ENCODE results near the gene DIABLO. TPM values are rescaled to one million over a fixed set of nuclear protein-coding genes. Genes with fewer than 3 reads are reported as not detected.

The DIABLO gene
- total RNA-seq, 1 experiment from 2014 or later: 72.0 TPM

- no peaks in the 10 kb centered on the region for H3K9me3 ChIP-seq (ENCODE audit: low read depth, low read length, poor library complexity, severe bottlenecking)
- CTCF ChIA-PET: no interaction called here
Measured at GRCh38 chr12:122161682-122162081, 64.2 kb downstream of the DIABLO start.

GRCh38 chr12:122160761-122161160 lies 65.1 kb downstream of the DIABLO start:
- no peak for TF ChIP-seq EZH2 (IDR thresholded peaks at IDR 0.05; ENCODE audit: borderline replicate concordance, low read depth, low read length, poor library complexity, severe bottlenecking)
- TF ChIP-seq CTCF (conservative IDR thresholded peaks at IDR 0.05; ENCODE audit: low read depth, low read length): no peak
- Histone ChIP-seq H3K9me3 (ENCODE audit: low read depth, low read length, poor library complexity, severe bottlenecking) (no peaks in the 10 kb centered on the region), H3K27me3 (replicated peaks; ENCODE audit: insufficient read depth, low read depth, low read length, poor library complexity) (no peaks in the 10 kb centered on the region), H3K36me3 (ENCODE audit: insufficient read depth, low read length, poor library complexity, severe bottlenecking) (no peaks in the 10 kb centered on the region), H3K4me3 (ENCODE audit: low read depth, low read length, poor library complexity, severe bottlenecking) (no peak overlapping the region), H3K27ac (ENCODE audit: low read depth, low read length, poor library complexity, severe bottlenecking) (no peak overlapping the region), H3K4me1 (ENCODE audit: insufficient read depth, low read length, poor library complexity, severe bottlenecking) (no peaks in the 10 kb centered on the region)
- no peak for DNase-seq (ENCODE audit: low spot score)
- ChIA-PET POLR2A (ENCODE audit: low non-redundant PET) (no interaction called here), CTCF (no interaction called here)
- BruUV-seq (replicated peaks): no TSS peak
- intact Hi-C loops (cut with micrococcal nuclease; ENCODE audit: unreplicated experiment): no loop called here

More at GRCh38 chr12:122161682-122162081, 64.2 kb downstream of the DIABLO start:
- no peak for DNase-seq (ENCODE audit: low spot score)
- TF ChIP-seq EZH2 (IDR thresholded peaks at IDR 0.05; ENCODE audit: borderline replicate concordance, low read depth, low read length, poor library complexity, severe bottlenecking): no peak
- TF ChIP-seq CTCF (conservative IDR thresholded peaks at IDR 0.05; ENCODE audit: low read depth, low read length): no peak
- Histone ChIP-seq H3K4me3 (ENCODE audit: low read depth, low read length, poor library complexity, severe bottlenecking) (no peak overlapping the region), H3K27ac (ENCODE audit: low read depth, low read length, poor library complexity, severe bottlenecking) (no peak overlapping the region), H3K36me3 (ENCODE audit: insufficient read depth, low read length, poor library complexity, severe bottlenecking) (no peaks in the 10 kb centered on the region), H3K27me3 (replicated peaks; ENCODE audit: insufficient read depth, low read depth, low read length, poor library complexity) (no peaks in the 10 kb centered on the region), H3K4me1 (ENCODE audit: insufficient read depth, low read length, poor library complexity, severe bottlenecking) (no peaks in the 10 kb centered on the region)
- no TSS peak for BruUV-seq (replicated peaks)
- intact Hi-C loops (cut with micrococcal nuclease; ENCODE audit: unreplicated experiment): no loop called here
- POLR2A ChIA-PET (ENCODE audit: low non-redundant PET): no interaction called here

- Histone ChIP-seq H3K27me3 (replicated peaks; ENCODE audit: insufficient read depth, low read depth, low read length, poor library complexity) (no peaks in the 10 kb centered on the region), H3K9me3 (ENCODE audit: low read depth, low read length, poor library complexity, severe bottlenecking) (no peaks in the 10 kb centered on the region), H3K4me3 (ENCODE audit: low read depth, low read length, poor library complexity, severe bottlenecking) (no peak overlapping the region), H3K27ac (ENCODE audit: low read depth, low read length, poor library complexity, severe bottlenecking) (no peak overlapping the region), H3K36me3 (ENCODE audit: insufficient read depth, low read length, poor library complexity, severe bottlenecking) (no peaks in the 10 kb centered on the region), H3K4me1 (ENCODE audit: insufficient read depth, low read length, poor library complexity, severe bottlenecking) (no peaks in the 10 kb centered on the region)
- TF ChIP-seq EZH2 (IDR thresholded peaks at IDR 0.05; ENCODE audit: borderline replicate concordance, low read depth, low read length, poor library complexity, severe bottlenecking): no peak
- TF ChIP-seq CTCF (conservative IDR thresholded peaks at IDR 0.05; ENCODE audit: low read depth, low read length): no peak
- intact Hi-C loops (cut with micrococcal nuclease; ENCODE audit: unreplicated experiment): no loop called here
- ChIA-PET CTCF (no interaction called here), POLR2A (ENCODE audit: low non-redundant PET) (no interaction called here)
- no peak for DNase-seq (ENCODE audit: low spot score)
- no TSS peak for BruUV-seq (replicated peaks)
Measured at GRCh38 chr12:122159882-122160281, 66.0 kb downstream of the DIABLO start.
